ENCODE data around the gene NEIL3.

DNA sequence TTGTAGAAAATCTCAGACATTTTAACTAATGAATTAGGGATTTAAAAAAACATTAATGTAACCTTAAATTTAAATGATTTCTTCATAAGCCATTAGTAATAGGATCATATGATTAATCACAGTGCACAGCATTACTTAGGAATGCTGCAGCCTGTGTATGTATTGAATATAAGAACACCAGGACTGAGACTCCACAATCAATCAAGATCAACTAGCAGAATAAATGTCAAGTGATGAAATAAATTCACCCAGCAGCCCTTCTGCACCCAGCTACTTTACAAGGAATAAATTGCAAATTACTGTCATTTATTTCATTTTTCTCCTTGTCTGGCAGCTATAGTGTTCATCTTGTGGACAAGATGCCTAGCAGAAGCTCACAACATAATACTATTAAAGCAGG, 46.5 kb downstream of the NEIL3 start:
- TF ChIP-seq CTCF (optimal IDR thresholded peaks at IDR 0.05 in 1 of 3, IDR thresholded peaks at IDR 0.05 in 1 of 3, conservative IDR thresholded peaks at IDR 0.05 in 1 of 3; ENCODE audit: extremely low read depth in 1 of 3, insufficient read depth in 2 of 3, low read length in 3 of 3) (no peak), EZH2 (IDR thresholded peaks at IDR 0.05; ENCODE audit: low read length) (no peak)

Measured in keratinocyte (primary cell).